Endodermal cell (in vitro differentiated cells): ENCODE measurements around the gene TFG. TPM values are rescaled to one million over a fixed set of nuclear protein-coding genes. Genes with fewer than 3 reads are reported as not detected.

Source experiments
- DNase-seq: peaks from one replicate; pipeline ENCODE4 v3.0.0-alpha.2; 2017
- H3K27ac ChIP-seq: 2 replicates; pipeline ENCODE4 v1.5.1; 2013; ENCODE audit warnings: mild to moderate bottlenecking, low read depth, low read length, moderate library complexity
- H3K27me3 ChIP-seq: 2 replicates; pipeline ENCODE4 v1.6.1; 2013; ENCODE audit warnings: mild to moderate bottlenecking, low read length, moderate library complexity; ENCODE audit not compliant: insufficient read depth, control insufficient read depth, poor library complexity, severe bottlenecking
- H3K36me3 ChIP-seq: 2 replicates; pipeline ENCODE4 v1.7.0; 2013; ENCODE audit warnings: mild to moderate bottlenecking, low read length, moderate library complexity; ENCODE audit not compliant: control insufficient read depth, insufficient read depth
- H3K4me1 ChIP-seq: one replicate; pipeline ENCODE4 v1.7.0; 2013; ENCODE audit warnings: low read length; ENCODE audit not compliant: control insufficient read depth, insufficient read depth
- H3K4me3 ChIP-seq: 2 replicates; pipeline ENCODE4 v1.5.1; 2013; ENCODE audit warnings: mild to moderate bottlenecking, low read length, moderate library complexity
- H3K9ac ChIP-seq: 2 replicates; pipeline ENCODE4 v1.6.1; 2013; ENCODE audit warnings: mild to moderate bottlenecking, low read length, moderate library complexity; ENCODE audit not compliant: poor library complexity, severe bottlenecking; ENCODE audit errors: extremely low read depth
- H3K9me3 ChIP-seq: 2 replicates; pipeline ENCODE4 v1.6.1; 2013; ENCODE audit warnings: mild to moderate bottlenecking, low read length, moderate library complexity; ENCODE audit not compliant: control insufficient read depth
- H3K27ac Mint-ChIP-seq: 2 replicates; pipeline ENCODE4 v1.8.0; 2020; ENCODE audit warnings: mixed read lengths
- H3K27me3 Mint-ChIP-seq: 2 replicates; pipeline ENCODE4 v1.8.0; 2021; ENCODE audit warnings: mild to moderate bottlenecking, mixed read lengths; ENCODE audit not compliant: insufficient read depth
- H3K36me3 Mint-ChIP-seq: 2 replicates; pipeline ENCODE4 v1.8.0; 2020; ENCODE audit warnings: low read depth, mixed read lengths
- H3K4me1 Mint-ChIP-seq: 2 replicates; pipeline ENCODE4 v1.8.0; 2020; ENCODE audit warnings: mixed read lengths
- H3K4me3 Mint-ChIP-seq: 2 replicates; pipeline ENCODE4 v1.8.0; 2020; ENCODE audit warnings: mild to moderate bottlenecking, moderate library complexity, mixed read lengths
- H3K9me3 Mint-ChIP-seq: 2 replicates; pipeline ENCODE4 v1.8.0; 2020; ENCODE audit warnings: mild to moderate bottlenecking, mixed read lengths
- CTCF ChIP-seq: fragments of 200-600 bp; sonication (generic); conservative IDR thresholded peaks from 2 replicates; pipeline ENCODE4 v1.5.0; 2021; ENCODE audit warnings: antibody characterized with exemption, mild to moderate bottlenecking
- WGBS, 2 experiments: methylation state at CpG; one replicate each; pipeline versions ENCODE4 v1.1.5 to v1.1.7; 2013; ENCODE audit warnings: missing lambda C conversion rate in 2 of 2, mixed read lengths in 1 of 2; ENCODE audit not compliant: insufficient coverage in 1 of 2, insufficient read length in 1 of 2; 5-methylcytosine and 5-hydroxymethylcytosine counted together
- total RNA-seq, 2 donors: library from RNA; stranded (reverse); fragmentation: NEBNext Ultra II Directional in 1 of 2; extraction: Animal tissue kit (Norgen Biotek cat#: 25700) in 1 of 2; gene quantifications; 2 replicates in 1 of 2; 3 replicates in 1 of 2; pipeline ENCODE4 v1.2.1, GENCODE V29; 2021

The TFG gene
- total RNA-seq, 2 donors from 2014 or later: 102 to 137 TPM

GRCh38 chr3:100748967-100749366, 39.7 kb downstream of the TFG start:
- Histone ChIP-seq H3K4me3 (no peak overlapping the region), H3K9me3 (no peaks in the 10 kb centered on the region), H3K4me1 (no peaks in the 10 kb centered on the region), H3K27ac (no peak overlapping the region), H3K27me3 (no peaks in the 10 kb centered on the region), H3K36me3 (peaks cover 92% of the 10 kb centered on the region), H3K9ac (no peak overlapping the region)
- DNase-seq: no peak
- Mint-ChIP-seq H3K36me3 (peaks cover 74% of the 10 kb centered on the region), H3K4me3 (no peak overlapping the region), H3K27me3 (no peaks in the 10 kb centered on the region), H3K4me1 (peaks cover 4% of the 10 kb centered on the region), H3K27ac (no peak overlapping the region), H3K9me3 (no peaks in the 10 kb centered on the region)
- WGBS, 2 experiments: 89% methylated on average over 1 of the region's 2 CpGs; no CpG with 5 or more reads in 1 of the 2 experiments
- TF ChIP-seq CTCF: no peak

- Histone ChIP-seq H3K9me3 (no peaks in the 10 kb centered on the region), H3K9ac (no peak overlapping the region), H3K4me1 (peaks cover 2% of the 10 kb centered on the region), H3K27ac (no peak overlapping the region), H3K36me3 (peaks cover 55% of the 10 kb centered on the region), H3K4me3 (no peak overlapping the region), H3K27me3 (no peaks in the 10 kb centered on the region)
- Mint-ChIP-seq H3K27me3 (no peaks in the 10 kb centered on the region), H3K4me1 (peaks cover 16% of the 10 kb centered on the region), H3K27ac (no peak overlapping the region), H3K9me3 (no peaks in the 10 kb centered on the region), H3K36me3 (peaks cover 42% of the 10 kb centered on the region), H3K4me3 (no peak overlapping the region)
- WGBS, 2 experiments: 83 to 91% methylated on average over 1 to 2 of the region's 2 CpGs
- no peak for TF ChIP-seq CTCF
- DNase-seq: no peak
Measured at GRCh38 chr3:100753846-100754245, 44.6 kb downstream of the TFG start.

GRCh38 chr3:100754563-100755334, 45.5 kb downstream of the TFG start:
- no peak overlapping the region for H3K27ac ChIP-seq
- peaks cover 46% of the 10 kb centered on the region for H3K36me3 ChIP-seq
- H3K4me1 ChIP-seq: peaks cover 2% of the 10 kb centered on the region
- 74 to 100% methylated on average over 1 to 2 of the region's 3 CpGs for WGBS, 2 experiments
- DNase-seq: no peak
- Mint-ChIP-seq H3K4me3 (no peak overlapping the region), H3K9me3 (no peaks in the 10 kb centered on the region), H3K4me1 (peaks cover 16% of the 10 kb centered on the region), H3K36me3 (peaks cover 39% of the 10 kb centered on the region), H3K27ac (no peak overlapping the region), H3K27me3 (peaks cover 3% of the 10 kb centered on the region)
- no peaks in the 10 kb centered on the region for H3K9me3 ChIP-seq
- H3K27me3 ChIP-seq: no peaks in the 10 kb centered on the region
- no peak overlapping the region for H3K9ac ChIP-seq
- TF ChIP-seq CTCF: no peak
- H3K4me3 ChIP-seq: no peak overlapping the region
